ENCODE results near the gene LYST. TPM values are rescaled to one million over a fixed set of nuclear protein-coding genes. Genes with fewer than 3 reads are reported as not detected.

Gene LYST
- total and polyA plus RNA-seq, 2 of the 8 experiments (the other 6 are each of a cell fraction or from before 2014, with no cell fraction given) = 0.29 to 0.58 TPM

GRCh38 chr1:235758931-235759330 lies 107.8 kb downstream of the LYST start:
- no peak for DNase-seq (ENCODE audit: low read depth in 1 of 2, low spot score in 2 of 2)
- FAIRE-seq = no peak
- Histone ChIP-seq H4K20me1 (replicated peaks in 1 of 2; ENCODE audit: control insufficient read depth in 1 of 2, insufficient read depth in 2 of 2, low read length in 2 of 2) (no peaks in the 10 kb centered on the region), H3K79me1 (ENCODE audit: low read depth, low read length) (no peaks in the 10 kb centered on the region), H3K23ac (ENCODE audit: insufficient read length) (no peak overlapping the region), H3K56ac (replicated peaks; ENCODE audit: insufficient read length, low read depth, low read length) (no peak overlapping the region), H3K79me2 (ENCODE audit: control insufficient read depth in 1 of 2, insufficient read depth in 2 of 2, low read length in 2 of 2) (no peaks in the 10 kb centered on the region), H3K27me3 (replicated peaks in 1 of 4; ENCODE audit: control insufficient read depth in 3 of 4, extremely low read depth in 1 of 4, insufficient read depth in 3 of 4, low read length in 3 of 4) (no peaks in the 10 kb centered on the region), H3K4me1 (replicated peaks in 1 of 4; ENCODE audit: control insufficient read depth in 3 of 4, insufficient read depth in 4 of 4, low read length in 3 of 4) (no peaks in the 10 kb centered on the region), H2BK120ac (replicated peaks; ENCODE audit: low read depth, low read length) (no peak overlapping the region), H2AK5ac (ENCODE audit: low read depth, low read length) (no peak overlapping the region), H3K14ac (ENCODE audit: insufficient read length) (no peak overlapping the region), H2AFZ (ENCODE audit: low read length) (peak overlapping the region; percentile 78; the same call in 1 of the 2 replicates), H2BK20ac (ENCODE audit: low read length) (no peak overlapping the region), H3K4me3 (ENCODE audit: extremely low read depth in 1 of 4, insufficient read depth in 2 of 4, low read depth in 3 of 4, low read length in 4 of 4) (no peak overlapping the region), H3K18ac (ENCODE audit: extremely low read depth, low read length) (no peak overlapping the region), H4K8ac (ENCODE audit: extremely low read depth, insufficient read depth, low read length) (no peak overlapping the region), H3K27ac (ENCODE audit: low read depth, low read length) (no peak overlapping the region), H2BK15ac (ENCODE audit: low read length) (no peak overlapping the region), H2BK12ac (ENCODE audit: low read depth, low read length) (no peak overlapping the region), H3K23me2 (ENCODE audit: low read depth, low read length) (no peaks in the 10 kb centered on the region), H3K9ac (replicated peaks in 1 of 4; ENCODE audit: extremely low read depth in 1 of 4, low read depth in 3 of 4, low read length in 3 of 4) (no peak overlapping the region), H3K36me3 (ENCODE audit: control insufficient read depth in 2 of 4, insufficient read depth in 4 of 4, low read length in 3 of 4) (no peaks in the 10 kb centered on the region), H2BK5ac (ENCODE audit: low read depth, low read length) (no peak overlapping the region), H4K5ac (ENCODE audit: insufficient read length, low read depth, low read length) (no peak overlapping the region), H3K4me2 (ENCODE audit: insufficient read depth in 1 of 2, low read depth in 2 of 2, low read length in 2 of 2) (no peak overlapping the region), H3K9me3 (ENCODE audit: insufficient read depth in 2 of 2, low read depth in 1 of 2, low read length in 1 of 2) (no peaks in the 10 kb centered on the region), H4K91ac (replicated peaks; ENCODE audit: insufficient read length, low read length) (no peak overlapping the region), H3K4ac (replicated peaks; ENCODE audit: insufficient read length, low read depth, low read length) (no peak overlapping the region)
- ChIA-PET CTCF (ENCODE audit: partially characterized antibody) (no interaction called here), POLR2A (ENCODE audit: partially characterized antibody) (interaction anchor here (0.7 kb wide), 1 partner anchor 215 kb away, joined by 3 read pairs; no protein-coding TSS in a partner anchor)
- 85% methylated on average over 6 of the region's 6 CpGs; no CpG with 5 or more reads in 1 of the 2 experiments for WGBS, 2 experiments (ENCODE audit: extremely low coverage in 1 of 2, insufficient coverage in 1 of 2, insufficient read length in 1 of 2, insufficient replicate concordance in 2 of 2, low coverage in 1 of 2, low lambda C conversion rate in 2 of 2, missing lambda C conversion rate in 1 of 2)
- TF ChIP-seq TEAD4 (IDR thresholded peaks at IDR 0.05; ENCODE audit: low read depth, low read length) (no peak), KDM5A (IDR thresholded peaks at IDR 0.05; ENCODE audit: low read length) (no peak), CHD1 (IDR thresholded peaks at IDR 0.05; ENCODE audit: low read depth, low read length) (no peak), SP4 (IDR thresholded peaks at IDR 0.05; ENCODE audit: low read length) (no peak), RBBP5 (IDR thresholded peaks at IDR 0.05; ENCODE audit: borderline replicate concordance, low read depth, low read length) (no peak), JUND (IDR thresholded peaks at IDR 0.05; ENCODE audit: low read length) (no peak), ASH2L (IDR thresholded peaks at IDR 0.05; ENCODE audit: low read length) (no peak), RFX5 (IDR thresholded peaks at IDR 0.05; ENCODE audit: borderline replicate concordance, low read depth, low read length) (no peak), CTBP2 (IDR thresholded peaks at IDR 0.05; ENCODE audit: borderline replicate concordance, insufficient read depth, insufficient read length, low read length) (no peak), CREB1 (IDR thresholded peaks at IDR 0.05) (no peak), EP300 (IDR thresholded peaks at IDR 0.05; ENCODE audit: borderline replicate concordance in 1 of 2, low read depth in 2 of 2, low read length in 2 of 2) (no peak)

Data from H1 (cell line).